Mesenchymal stem cell (in vitro differentiated cells and primary cell): Measurements from ENCODE around the gene ERC2.

Experiments used
- DNase-seq: peaks from one replicate; pipeline ENCODE4 v3.0.0-alpha.2; 2013
- H2AFZ ChIP-seq: one replicate; pipeline ENCODE4 v1.6.1; 2013; ENCODE audit warnings: low read depth, mild to moderate bottlenecking, control low read depth, inconsistent platforms, low read length, moderate library complexity
- H2AK5ac ChIP-seq: 2 replicates; pipeline ENCODE4 v1.6.1; 2013; ENCODE audit warnings: low read length, moderate library complexity, mild to moderate bottlenecking, inconsistent platforms; ENCODE audit not compliant: severe bottlenecking
- H2BK120ac ChIP-seq: one replicate; pipeline ENCODE4 v1.6.1; 2013; ENCODE audit warnings: low read depth, mild to moderate bottlenecking, inconsistent platforms, low read length, moderate library complexity
- H2BK12ac ChIP-seq, 2 experiments: one replicate each; pipeline ENCODE4 v1.6.1; 2013; ENCODE audit warnings: inconsistent platforms in 2 of 2, low read length in 2 of 2, mild to moderate bottlenecking in 2 of 2, moderate library complexity in 2 of 2, control low read depth in 1 of 2
- H2BK15ac ChIP-seq: one replicate; pipeline ENCODE4 v1.6.1; 2013; ENCODE audit warnings: mild to moderate bottlenecking, low read depth, inconsistent platforms; ENCODE audit not compliant: poor library complexity, severe bottlenecking
- H2BK5ac ChIP-seq: 2 replicates; pipeline ENCODE4 v1.6.1; 2013; ENCODE audit warnings: low read depth, mild to moderate bottlenecking, low read length, control low read depth, inconsistent platforms; ENCODE audit not compliant: poor library complexity, severe bottlenecking
- H3K14ac ChIP-seq, 2 experiments: one replicate each; pipeline ENCODE4 v1.6.1; 2013; ENCODE audit warnings: inconsistent platforms in 2 of 2, low read length in 2 of 2, control low read depth in 1 of 2, mild to moderate bottlenecking in 1 of 2, moderate library complexity in 1 of 2
- H3K18ac ChIP-seq, 2 experiments: one replicate each; pipeline ENCODE4 v1.6.1; 2013; ENCODE audit warnings: inconsistent platforms in 2 of 2, low read length in 2 of 2, control low read depth in 1 of 2, low read depth in 1 of 2, mild to moderate bottlenecking in 1 of 2
- H3K23ac ChIP-seq, 2 experiments: one replicate each; pipeline ENCODE4 v1.6.1; 2013; ENCODE audit warnings: inconsistent platforms in 2 of 2, low read length in 2 of 2, mild to moderate bottlenecking in 2 of 2, moderate library complexity in 2 of 2, control low read depth in 1 of 2
- H3K27ac ChIP-seq: 2 replicates; pipeline ENCODE4 v1.5.1; 2013; ENCODE audit warnings: mild to moderate bottlenecking, moderate library complexity, low read length, control low read depth, inconsistent platforms; ENCODE audit not compliant: poor library complexity, severe bottlenecking
- H3K27me3 ChIP-seq, 2 experiments: 2 replicates each; pipeline versions ENCODE4 v1.6.1 to v1.7.0; 2013; ENCODE audit warnings: low read length in 2 of 2, mild to moderate bottlenecking in 2 of 2, moderate library complexity in 2 of 2, control low read depth in 1 of 2, inconsistent platforms in 1 of 2; ENCODE audit not compliant: control insufficient read depth in 1 of 2, insufficient read depth in 1 of 2
- H3K36me3 ChIP-seq, 2 experiments: 2 replicates each; pipeline versions ENCODE4 v1.6.1 to v1.7.0; 2013; ENCODE audit warnings: low read length in 2 of 2, control low read depth in 1 of 2, inconsistent platforms in 1 of 2, low read depth in 1 of 2, mild to moderate bottlenecking in 1 of 2; ENCODE audit not compliant: insufficient read depth in 2 of 2, control insufficient read depth in 1 of 2
- H3K4ac ChIP-seq, 2 experiments: one replicate each; pipeline ENCODE4 v1.6.1; 2013; ENCODE audit warnings: inconsistent platforms in 2 of 2, low read length in 2 of 2, mild to moderate bottlenecking in 2 of 2, moderate library complexity in 2 of 2, control low read depth in 1 of 2, low read depth in 1 of 2
- H3K4me1 ChIP-seq: 2 replicates; pipeline ENCODE4 v1.6.1; 2013; ENCODE audit warnings: low read depth, low read length, control low read depth; ENCODE audit not compliant: control insufficient read depth, insufficient read depth
- H3K4me2 ChIP-seq: 2 replicates; pipeline ENCODE4 v1.6.1; 2013; ENCODE audit warnings: low read length, mild to moderate bottlenecking, inconsistent platforms; ENCODE audit not compliant: poor library complexity, severe bottlenecking
- H3K4me3 ChIP-seq, 2 experiments: 2 replicates each; pipeline versions ENCODE4 v1.5.1 to v1.7.0; 2013; ENCODE audit warnings: low read length in 2 of 2, mild to moderate bottlenecking in 2 of 2, control low read depth in 1 of 2, low read depth in 1 of 2; ENCODE audit not compliant: insufficient read depth in 1 of 2
- H3K79me1 ChIP-seq: replicated peaks from 2 replicates; pipeline ENCODE4 v1.6.1; 2013; ENCODE audit warnings: mild to moderate bottlenecking, control low read depth, low read length, inconsistent platforms; ENCODE audit not compliant: poor library complexity, severe bottlenecking
- H3K9ac ChIP-seq: 2 replicates; pipeline ENCODE4 v1.7.0; 2013; ENCODE audit warnings: mild to moderate bottlenecking, low read length, moderate library complexity
- H3K9me3 ChIP-seq: 2 replicates; pipeline ENCODE4 v1.7.0; 2013; ENCODE audit warnings: mild to moderate bottlenecking, low read length; ENCODE audit not compliant: control insufficient read depth
- H4K8ac ChIP-seq: one replicate; pipeline ENCODE4 v1.6.1; 2013; ENCODE audit warnings: inconsistent platforms, mild to moderate bottlenecking, low read length, moderate library complexity
- H4K91ac ChIP-seq: one replicate; pipeline ENCODE4 v1.6.1; 2013; ENCODE audit warnings: mild to moderate bottlenecking, low read length, inconsistent platforms
- WGBS: methylation state at CpG from one replicate; pipeline ENCODE4 v1.1.7; 2013; ENCODE audit warnings: mixed read lengths; 5-methylcytosine and 5-hydroxymethylcytosine counted together

The ERC2 gene

GRCh38 chr3:56192001-56192400 lies 276.3 kb downstream of the ERC2 start:
- no peak overlapping the region for H4K8ac ChIP-seq
- no peaks in the 10 kb centered on the region for H3K79me1 ChIP-seq
- H3K4ac ChIP-seq: no peak overlapping the region
- H2BK5ac ChIP-seq: no peak overlapping the region
- no peak overlapping the region for H2BK15ac ChIP-seq
- H2BK120ac ChIP-seq: no peak overlapping the region
- no peak overlapping the region for H3K23ac ChIP-seq
- no peaks in the 10 kb centered on the region for H3K36me3 ChIP-seq
- H3K4me1 ChIP-seq: no peaks in the 10 kb centered on the region
- no peak overlapping the region for H2AFZ ChIP-seq
- H3K9me3 ChIP-seq: no peaks in the 10 kb centered on the region
- H3K9ac ChIP-seq: no peak overlapping the region
- no peak overlapping the region for H3K4me3 ChIP-seq
- DNase-seq: no peak
- H3K4me2 ChIP-seq: no peak overlapping the region
- no peak overlapping the region for H3K27ac ChIP-seq
- no peak overlapping the region for H3K14ac ChIP-seq
- H3K18ac ChIP-seq: no peak overlapping the region
- H3K27me3 ChIP-seq: no peaks in the 10 kb centered on the region
- no peak overlapping the region for H2AK5ac ChIP-seq
- H4K91ac ChIP-seq: no peak overlapping the region
- H2BK12ac ChIP-seq: no peak overlapping the region

- DNase-seq: no peak
- H2BK15ac ChIP-seq: no peak overlapping the region
- H3K9me3 ChIP-seq: no peaks in the 10 kb centered on the region
- no peak overlapping the region for H3K4me2 ChIP-seq
- no peaks in the 10 kb centered on the region for H3K4me1 ChIP-seq
- H2BK120ac ChIP-seq: no peak overlapping the region
- no peak overlapping the region for H4K91ac ChIP-seq
- H3K14ac ChIP-seq: no peak overlapping the region
- H3K9ac ChIP-seq: no peak overlapping the region
- no peak overlapping the region for H3K23ac ChIP-seq
- H3K27me3 ChIP-seq: peaks cover 0 to 4% of the 10 kb centered on the region in 2 experiments
- no peak overlapping the region for H3K4me3 ChIP-seq
- WGBS: no CpG with 5 or more reads among the region's 1 CpG
- no peak overlapping the region for H4K8ac ChIP-seq
- H3K27ac ChIP-seq: no peak overlapping the region
- H2AK5ac ChIP-seq: no peak overlapping the region
- H3K18ac ChIP-seq: no peak overlapping the region
- no peaks in the 10 kb centered on the region for H3K79me1 ChIP-seq
- H2AFZ ChIP-seq: no peak overlapping the region
- H2BK5ac ChIP-seq: no peak overlapping the region
- H3K4ac ChIP-seq: no peak overlapping the region
- no peaks in the 10 kb centered on the region for H3K36me3 ChIP-seq
- no peak overlapping the region for H2BK12ac ChIP-seq
Observed at GRCh38 chr3:56190771-56191305, 277.4 kb downstream of the ERC2 start.

GRCh38 chr3:56190130-56190529 lies 278.1 kb downstream of the ERC2 start:
- no peak overlapping the region for H3K4ac ChIP-seq
- H4K8ac ChIP-seq: no peak overlapping the region
- peaks cover 0 to 4% of the 10 kb centered on the region in 2 experiments for H3K27me3 ChIP-seq
- no peak overlapping the region for H2BK5ac ChIP-seq
- no peak overlapping the region for H3K27ac ChIP-seq
- no peak overlapping the region for H3K14ac ChIP-seq
- no peak overlapping the region for H3K9ac ChIP-seq
- H2BK120ac ChIP-seq: no peak overlapping the region
- H2AFZ ChIP-seq: no peak overlapping the region
- no peak overlapping the region for H2AK5ac ChIP-seq
- H3K23ac ChIP-seq: no peak overlapping the region
- H3K4me1 ChIP-seq: no peaks in the 10 kb centered on the region
- H3K36me3 ChIP-seq: no peaks in the 10 kb centered on the region
- H3K18ac ChIP-seq: no peak overlapping the region
- no peak overlapping the region for H2BK15ac ChIP-seq
- no peak overlapping the region for H3K4me3 ChIP-seq
- H4K91ac ChIP-seq: no peak overlapping the region
- no peak overlapping the region for H3K4me2 ChIP-seq
- no peak overlapping the region for H2BK12ac ChIP-seq
- H3K9me3 ChIP-seq: no peaks in the 10 kb centered on the region
- no peaks in the 10 kb centered on the region for H3K79me1 ChIP-seq
- no peak for DNase-seq

- Histone ChIP-seq H4K8ac (no peak overlapping the region), H2AK5ac (no peak overlapping the region), H3K4me1 (no peaks in the 10 kb centered on the region), H3K27me3 (peaks cover 0 to 4% of the 10 kb centered on the region in 2 experiments), H4K91ac (no peak overlapping the region), H3K23ac (no peak overlapping the region), H2BK15ac (no peak overlapping the region), H3K14ac (no peak overlapping the region), H3K4ac (no peak overlapping the region), H3K9me3 (no peaks in the 10 kb centered on the region), H3K27ac (no peak overlapping the region), H2BK5ac (no peak overlapping the region), H3K9ac (no peak overlapping the region), H2BK12ac (no peak overlapping the region), H3K18ac (no peak overlapping the region), H2BK120ac (no peak overlapping the region), H3K4me2 (no peak overlapping the region), H2AFZ (no peak overlapping the region), H3K79me1 (no peaks in the 10 kb centered on the region), H3K36me3 (no peaks in the 10 kb centered on the region), H3K4me3 (no peak overlapping the region)
- no peak for DNase-seq
- 89% methylated on average over 1 of the region's 2 CpGs for WGBS
Observed at GRCh38 chr3:56189536-56189935, 278.7 kb downstream of the ERC2 start.
